ENCODE results near the gene ARAF.

- TF ChIP-seq CTCF (IDR thresholded peaks at IDR 0.05; ENCODE audit: low read depth, low read length) (no peak), EZH2phosphoT487 (IDR thresholded peaks at IDR 0.05; ENCODE audit: low read depth) (no peak)
Observed at GRCh38 chrX:47564438-47565085, 3.6 kb downstream of the ARAF start.
